PFSK-1 (cell line): ENCODE results near the gene C1orf167.

ENCODE experiments used
- FOXP2 ChIP-seq: optimal IDR thresholded peaks from 2 replicates; pipeline ENCODE3; 2011; ENCODE audit warnings: borderline replicate concordance, control low read depth, inconsistent platforms; ENCODE audit not compliant: insufficient read depth; ENCODE audit errors: extremely low read length, extremely low read depth
- POLR2AphosphoS5 ChIP-seq: IDR thresholded peaks from 2 replicates; pipeline ENCODE4 v1.6.1; 2012; ENCODE audit warnings: low read depth, mild to moderate bottlenecking, control low read depth, low read length, moderate library complexity
- TAF1 ChIP-seq: IDR thresholded peaks from 2 replicates; pipeline ENCODE4 v1.6.1; 2012; ENCODE audit warnings: low read length, control low read depth, borderline replicate concordance; ENCODE audit not compliant: insufficient read depth
- TF ChIP-seq, protein P1 (sequence below), 2 experiments: IDR thresholded peaks; 2 replicates each; pipeline versions ENCODE4 v1.6.1 to v1.8.0; 2011 to 2012; ENCODE audit warnings: low read depth in 2 of 2, low read length in 2 of 2, control low read depth in 1 of 2, inconsistent platforms in 1 of 2, mild to moderate bottlenecking in 1 of 2, moderate library complexity in 1 of 2; ENCODE audit not compliant: insufficient read depth in 1 of 2

DNA sequence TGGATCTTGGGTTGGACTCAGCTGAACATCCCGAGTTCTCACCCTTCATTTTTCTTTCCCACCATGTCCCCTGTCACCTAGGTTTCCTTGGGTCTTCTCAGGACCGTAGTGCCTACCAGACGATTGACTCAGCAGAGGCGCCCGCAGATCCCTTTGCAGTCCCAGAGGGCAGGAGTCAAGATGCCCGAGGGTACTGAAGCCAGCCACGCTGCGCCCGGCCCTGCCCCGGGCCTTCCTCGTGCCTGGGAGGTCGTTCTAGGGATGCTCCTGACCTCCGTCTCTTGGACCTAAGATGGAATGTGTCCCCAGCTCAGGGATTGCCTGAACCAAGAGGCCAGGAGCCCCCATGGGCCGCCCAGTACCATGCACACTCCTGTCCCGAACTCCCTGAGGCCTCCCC lies 12.0 kb upstream of the C1orf167 start:
- TF ChIP-seq, protein P1, sequence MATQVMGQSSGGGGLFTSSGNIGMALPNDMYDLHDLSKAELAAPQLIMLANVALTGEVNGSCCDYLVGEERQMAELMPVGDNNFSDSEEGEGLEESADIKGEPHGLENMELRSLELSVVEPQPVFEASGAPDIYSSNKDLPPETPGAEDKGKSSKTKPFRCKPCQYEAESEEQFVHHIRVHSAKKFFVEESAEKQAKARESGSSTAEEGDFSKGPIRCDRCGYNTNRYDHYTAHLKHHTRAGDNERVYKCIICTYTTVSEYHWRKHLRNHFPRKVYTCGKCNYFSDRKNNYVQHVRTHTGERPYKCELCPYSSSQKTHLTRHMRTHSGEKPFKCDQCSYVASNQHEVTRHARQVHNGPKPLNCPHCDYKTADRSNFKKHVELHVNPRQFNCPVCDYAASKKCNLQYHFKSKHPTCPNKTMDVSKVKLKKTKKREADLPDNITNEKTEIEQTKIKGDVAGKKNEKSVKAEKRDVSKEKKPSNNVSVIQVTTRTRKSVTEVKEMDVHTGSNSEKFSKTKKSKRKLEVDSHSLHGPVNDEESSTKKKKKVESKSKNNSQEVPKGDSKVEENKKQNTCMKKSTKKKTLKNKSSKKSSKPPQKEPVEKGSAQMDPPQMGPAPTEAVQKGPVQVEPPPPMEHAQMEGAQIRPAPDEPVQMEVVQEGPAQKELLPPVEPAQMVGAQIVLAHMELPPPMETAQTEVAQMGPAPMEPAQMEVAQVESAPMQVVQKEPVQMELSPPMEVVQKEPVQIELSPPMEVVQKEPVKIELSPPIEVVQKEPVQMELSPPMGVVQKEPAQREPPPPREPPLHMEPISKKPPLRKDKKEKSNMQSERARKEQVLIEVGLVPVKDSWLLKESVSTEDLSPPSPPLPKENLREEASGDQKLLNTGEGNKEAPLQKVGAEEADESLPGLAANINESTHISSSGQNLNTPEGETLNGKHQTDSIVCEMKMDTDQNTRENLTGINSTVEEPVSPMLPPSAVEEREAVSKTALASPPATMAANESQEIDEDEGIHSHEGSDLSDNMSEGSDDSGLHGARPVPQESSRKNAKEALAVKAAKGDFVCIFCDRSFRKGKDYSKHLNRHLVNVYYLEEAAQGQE (IDR thresholded peaks at IDR 0.05; ENCODE audit: insufficient read depth in 1 of 2, low read depth in 2 of 2, low read length in 2 of 2), result no peak
- TF ChIP-seq POLR2AphosphoS5 (no peak), TAF1 (no peak), FOXP2 (no peak)
